Endothelial cell of umbilical vein (primary cell): Measurements from ENCODE around the gene PTPRD. TPM values are rescaled to one million over a fixed set of nuclear protein-coding genes. Genes with fewer than 3 reads are reported as not detected.

ENCODE experiments used
- BruUV-seq: library from RNA; stranded (reverse); fragments of 400-500 nt; replicated peaks from 2 replicates; lab custom pipeline; 2021; lab: Mats Ljungman, UMichigan
- CTCF ChIA-PET: fragments of 300-600, 350-600 bp; sonication (Branson Sonifier 250); formaldehyde crosslinking; loops from one replicate; lab custom pipeline; 2021; ENCODE audit warnings: antibody characterized with exemption, inconsistent platforms; lab: Charles Lee
- POLR2A ChIA-PET: fragments of 300-600, 350-600 bp; sonication (Branson Sonifier 250); formaldehyde crosslinking; loops from one replicate; lab custom pipeline; 2021; ENCODE audit warnings: antibody characterized with exemption, inconsistent platforms; lab: Charles Lee
- DNase-seq: peaks from one replicate; pipeline ENCODE4 v3.0.0-alpha.2; 2011; ENCODE audit warnings: low read depth, low spot score
- FAIRE-seq: peaks from 2 replicates; lab custom pipeline; 2011; peaks lifted over from hg19 to GRCh38; lab: Jason Lieb, UNC
- H2AFZ ChIP-seq: 2 replicates; pipeline ENCODE4 v1.6.0; 2012; ENCODE audit warnings: low read depth, low read length, control low read depth, inconsistent platforms
- H3K27ac ChIP-seq: 2 replicates; pipeline ENCODE4 v1.5.1; 2011; ENCODE audit warnings: low read depth, mild to moderate bottlenecking, control low read depth, low read length, moderate library complexity; ENCODE audit not compliant: insufficient read depth
- H3K27me3 ChIP-seq, 2 experiments: 2 replicates each; pipeline versions ENCODE4 v1.6.0 to v1.6.1; 2011; ENCODE audit warnings: low read length in 2 of 2, mixed read lengths in 1 of 2; ENCODE audit not compliant: control insufficient read depth in 2 of 2, insufficient read depth in 2 of 2
- H3K36me3 ChIP-seq, 2 experiments: 2 replicates in 1 of 2; 3 replicates in 1 of 2; pipeline ENCODE4 v1.5.1; 2011; ENCODE audit warnings: low read length in 2 of 2, mild to moderate bottlenecking in 1 of 2, moderate library complexity in 1 of 2; ENCODE audit not compliant: control insufficient read depth in 2 of 2, insufficient read depth in 2 of 2; ENCODE audit errors: extremely low read depth in 1 of 2
- H3K4me1 ChIP-seq: 3 replicates; pipeline ENCODE4 v1.5.1; 2011; ENCODE audit warnings: mild to moderate bottlenecking, low read length; ENCODE audit not compliant: control insufficient read depth, insufficient read depth; ENCODE audit errors: extremely low read depth
- H3K4me2 ChIP-seq: 2 replicates; pipeline ENCODE4 v1.6.1; 2011; ENCODE audit warnings: low read length, control low read depth, mixed read lengths; ENCODE audit not compliant: insufficient read depth
- H3K4me3 ChIP-seq, 3 experiments: fragments of 200-600 bp in 1 of 3; sonication (generic), shearing (Covaris generic) in 1 of 3; replicated peaks in 1 of 3; 2 replicates each; pipeline ENCODE4 v1.5.1; 2011 to 2016; ENCODE audit warnings: control low read depth in 3 of 3, low read length in 3 of 3, mild to moderate bottlenecking in 2 of 3, inconsistent platforms in 1 of 3, low read depth in 1 of 3, moderate library complexity in 1 of 3; ENCODE audit not compliant: insufficient read depth in 1 of 3
- H3K79me2 ChIP-seq: 2 replicates; pipeline ENCODE4 v1.6.0; 2012; ENCODE audit warnings: low read length, inconsistent platforms; ENCODE audit not compliant: control insufficient read depth, insufficient read depth
- H3K9ac ChIP-seq: replicated peaks from 2 replicates; pipeline ENCODE3; 2011; ENCODE audit warnings: low read length, control low read depth; ENCODE audit not compliant: insufficient read depth; ENCODE audit errors: extremely low read depth
- H3K9me1 ChIP-seq: replicated peaks from 3 replicates; pipeline ENCODE4 v1.6.0; 2011; ENCODE audit warnings: mild to moderate bottlenecking, low read length; ENCODE audit not compliant: control insufficient read depth, insufficient read depth; ENCODE audit errors: extremely low read depth
- H3K9me3 ChIP-seq: replicated peaks from 2 replicates; pipeline ENCODE4 v1.5.1; 2012; ENCODE audit warnings: low read length, inconsistent platforms; ENCODE audit not compliant: control insufficient read depth, insufficient read depth
- H4K20me1 ChIP-seq: replicated peaks from 2 replicates; pipeline ENCODE3; 2011; ENCODE audit warnings: mild to moderate bottlenecking, low read length; ENCODE audit not compliant: control insufficient read depth, insufficient read depth; ENCODE audit errors: extremely low read depth
- EZH2 ChIP-seq: IDR thresholded peaks from 2 replicates; pipeline ENCODE4 v1.6.1; 2012; ENCODE audit warnings: borderline replicate concordance, low read depth, mild to moderate bottlenecking, moderate library complexity, low read length, inconsistent platforms; ENCODE audit not compliant: severe bottlenecking
- FOS ChIP-seq: IDR thresholded peaks from 2 replicates; pipeline ENCODE4 v1.6.1; 2011; ENCODE audit warnings: mild to moderate bottlenecking, low read length, moderate library complexity, borderline replicate concordance; ENCODE audit not compliant: insufficient read depth
- GATA2 ChIP-seq: IDR thresholded peaks from 2 replicates; pipeline ENCODE4 v1.7.0; 2011; ENCODE audit warnings: low read depth, mild to moderate bottlenecking, moderate library complexity, mixed read lengths, low read length; ENCODE audit not compliant: insufficient read length, insufficient read depth
- JUN ChIP-seq: IDR thresholded peaks from 2 replicates; pipeline ENCODE4 v1.6.1; 2011; ENCODE audit warnings: borderline replicate concordance, low read depth; ENCODE audit not compliant: insufficient read length, insufficient read depth
- MYC ChIP-seq: IDR thresholded peaks from one replicate; pipeline ENCODE4 v1.6.1; 2011; ENCODE audit warnings: mild to moderate bottlenecking, low read depth, low read length
- POLR2A ChIP-seq: IDR thresholded peaks from 2 replicates; pipeline ENCODE4 v1.6.1; 2012; ENCODE audit warnings: low read depth, mild to moderate bottlenecking, control low read depth, low read length
- POLR2AphosphoS5 ChIP-seq: IDR thresholded peaks from 2 replicates; pipeline ENCODE4 v1.6.1; 2012; ENCODE audit warnings: low read depth, mild to moderate bottlenecking, control low read depth, low read length, moderate library complexity; ENCODE audit not compliant: insufficient read depth
- dilution Hi-C: fragments of 300-500 bp; cut with MboI; formaldehyde crosslinking; loops from one replicate; pipeline ENCODE4 v1.15.0; 2019; ENCODE audit warnings: low sequenced_read_pairs; ENCODE audit not compliant: extremely low pct_ligation_motif_present
- intact Hi-C: fragments of 100-400 bp; cut with micrococcal nuclease; formaldehyde crosslinking; loops from one replicate; pipeline ENCODE4 v1.10.0; 2022
- polyA plus RNA-seq, 4 experiments: library from polyadenylated mRNA; depleted of rRNA in 3 of 4; stranded (reverse) in 3 of 4; unstranded in 1 of 4; fragments of >200 nt; gene quantifications; 2 replicates each; pipeline versions ENCODE4 v1.2.1 to v1.2.3, GENCODE V29; 2011 to 2012; ENCODE audit warnings: missing spikeins in 1 of 4
- total RNA-seq: library from RNA; stranded (reverse); gene quantifications from 2 replicates; pipeline ENCODE4 v1.2.3, GENCODE V29; 2021
- TF ChIP-seq, protein P1 (sequence below): IDR thresholded peaks from 2 replicates; pipeline ENCODE4 v1.6.1; 2011; ENCODE audit not compliant: insufficient read depth, insufficient read length
- TF ChIP-seq, protein P2 (sequence below), 2 donors: IDR thresholded peaks; 1 replicate in 1 of 2; 2 replicates in 1 of 2; pipeline ENCODE4 v1.5.1; 2011; ENCODE audit warnings: low read length in 2 of 2, mild to moderate bottlenecking in 2 of 2, moderate library complexity in 2 of 2, control low read depth in 1 of 2, inconsistent platforms in 1 of 2, low read depth in 1 of 2; ENCODE audit not compliant: insufficient read depth in 1 of 2; ENCODE audit errors: extremely low read depth in 1 of 2

The PTPRD gene
- total and polyA plus RNA-seq, 2 donors (not counting 3 experiments of a cell fraction or from before 2014, with no cell fraction given): 5.5 to 5.7 TPM

DNA sequence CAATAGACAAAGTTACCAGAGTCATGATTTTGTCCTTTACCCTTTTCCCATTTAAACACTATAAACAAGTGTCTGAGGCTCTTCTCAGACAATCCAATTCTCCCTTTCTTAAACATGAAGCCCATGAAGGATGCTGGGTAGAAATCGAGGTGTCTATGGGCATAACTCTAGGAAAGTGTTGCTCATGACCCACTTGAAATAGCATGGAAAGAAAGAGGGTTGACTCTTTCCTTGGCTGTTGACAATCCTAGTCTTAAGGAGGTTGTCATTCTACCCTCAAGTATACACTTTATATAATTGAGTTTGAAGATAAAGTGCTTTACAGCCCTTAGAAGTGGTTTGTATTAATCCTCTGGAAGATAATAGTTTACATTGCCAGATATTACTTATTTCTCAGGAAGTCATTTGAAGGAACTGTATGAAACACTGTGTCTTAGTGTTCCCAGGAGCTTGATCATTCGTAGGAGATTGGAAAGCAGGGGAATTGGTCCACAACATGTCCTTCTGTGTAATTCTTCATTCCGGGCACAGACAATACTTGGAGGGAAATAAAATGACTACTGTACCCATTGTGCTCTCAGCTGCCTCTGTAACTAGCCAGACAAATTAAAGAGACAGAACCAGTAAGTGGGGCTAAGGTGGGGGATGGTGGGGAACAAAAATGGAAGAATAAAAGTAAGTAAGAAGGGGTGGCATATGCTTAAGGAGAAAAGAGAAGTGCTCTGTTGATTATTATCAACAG, 1734.9 kb downstream of the PTPRD start:
- dilution Hi-C loops: no loop called here
- no peak for DNase-seq
- BruUV-seq: no TSS peak
- intact Hi-C loops: no loop called here
- Histone ChIP-seq H3K79me2 (no peaks in the 10 kb centered on the region), H3K36me3 (no peaks in the 10 kb centered on the region), H3K4me1 (no peaks in the 10 kb centered on the region), H3K9ac (no peak overlapping the region), H4K20me1 (no peaks in the 10 kb centered on the region), H3K27ac (no peak overlapping the region), H3K4me3 (no peak overlapping the region), H3K4me2 (no peak overlapping the region), H3K9me3 (no peaks in the 10 kb centered on the region), H2AFZ (no peak overlapping the region), H3K27me3 (no peaks in the 10 kb centered on the region), H3K9me1 (no peaks in the 10 kb centered on the region)
- TF ChIP-seq, protein P1, sequence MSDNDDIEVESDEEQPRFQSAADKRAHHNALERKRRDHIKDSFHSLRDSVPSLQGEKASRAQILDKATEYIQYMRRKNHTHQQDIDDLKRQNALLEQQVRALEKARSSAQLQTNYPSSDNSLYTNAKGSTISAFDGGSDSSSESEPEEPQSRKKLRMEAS: no peak
- TF ChIP-seq POLR2A: no peak
- CTCF ChIA-PET: no interaction called here
- POLR2A ChIA-PET: no interaction called here
- FAIRE-seq: no peak

DNA sequence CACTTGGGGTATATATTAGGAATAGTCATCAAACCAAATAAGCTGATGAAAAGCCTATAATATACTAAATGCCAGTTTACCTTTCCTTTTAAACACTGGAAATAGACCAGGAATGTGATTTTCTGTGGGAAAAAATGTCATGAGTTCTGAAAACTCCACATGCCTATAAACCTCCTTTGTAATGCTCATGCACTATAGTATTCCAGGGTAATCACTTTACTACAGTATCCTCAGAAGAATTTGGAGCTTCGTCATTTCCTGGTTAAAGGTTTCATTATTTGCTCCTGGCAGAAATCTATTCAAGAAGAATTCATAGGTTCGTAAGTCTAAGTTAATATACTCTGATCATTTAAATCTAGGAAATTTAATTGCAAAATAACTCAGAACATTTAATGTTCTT, 1736.5 kb downstream of the PTPRD start:
- FAIRE-seq (no peak), DNase-seq (no peak)
- no TSS peak for BruUV-seq
- no peaks in the 10 kb centered on the region for H3K9me1 ChIP-seq
- no peaks in the 10 kb centered on the region for H4K20me1 ChIP-seq
- ChIA-PET CTCF (no interaction called here), POLR2A (no interaction called here)
- TF ChIP-seq, protein P1: no peak
- no peak for TF ChIP-seq EZH2
- TF ChIP-seq, protein P2, sequence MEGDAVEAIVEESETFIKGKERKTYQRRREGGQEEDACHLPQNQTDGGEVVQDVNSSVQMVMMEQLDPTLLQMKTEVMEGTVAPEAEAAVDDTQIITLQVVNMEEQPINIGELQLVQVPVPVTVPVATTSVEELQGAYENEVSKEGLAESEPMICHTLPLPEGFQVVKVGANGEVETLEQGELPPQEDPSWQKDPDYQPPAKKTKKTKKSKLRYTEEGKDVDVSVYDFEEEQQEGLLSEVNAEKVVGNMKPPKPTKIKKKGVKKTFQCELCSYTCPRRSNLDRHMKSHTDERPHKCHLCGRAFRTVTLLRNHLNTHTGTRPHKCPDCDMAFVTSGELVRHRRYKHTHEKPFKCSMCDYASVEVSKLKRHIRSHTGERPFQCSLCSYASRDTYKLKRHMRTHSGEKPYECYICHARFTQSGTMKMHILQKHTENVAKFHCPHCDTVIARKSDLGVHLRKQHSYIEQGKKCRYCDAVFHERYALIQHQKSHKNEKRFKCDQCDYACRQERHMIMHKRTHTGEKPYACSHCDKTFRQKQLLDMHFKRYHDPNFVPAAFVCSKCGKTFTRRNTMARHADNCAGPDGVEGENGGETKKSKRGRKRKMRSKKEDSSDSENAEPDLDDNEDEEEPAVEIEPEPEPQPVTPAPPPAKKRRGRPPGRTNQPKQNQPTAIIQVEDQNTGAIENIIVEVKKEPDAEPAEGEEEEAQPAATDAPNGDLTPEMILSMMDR (IDR thresholded peaks at IDR 0.05; ENCODE audit: extremely low read depth in 1 of 2, insufficient read depth in 1 of 2, low read depth in 1 of 2, low read length in 2 of 2): no peak
- TF ChIP-seq FOS: no peak
- TF ChIP-seq GATA2: no peak
- TF ChIP-seq JUN: no peak
- TF ChIP-seq POLR2A: no peak
- TF ChIP-seq POLR2AphosphoS5: no peak
- no peak for TF ChIP-seq MYC
- no peak overlapping the region for H3K4me2 ChIP-seq
- H3K9me3 ChIP-seq: no peaks in the 10 kb centered on the region
- H3K9ac ChIP-seq: no peak overlapping the region
- intact Hi-C loops: no loop called here
- no peaks in the 10 kb centered on the region for H3K4me1 ChIP-seq
- H3K27me3 ChIP-seq: no peaks in the 10 kb centered on the region
- no peak overlapping the region for H3K4me3 ChIP-seq
- no peaks in the 10 kb centered on the region for H3K36me3 ChIP-seq
- no peak overlapping the region for H3K27ac ChIP-seq
- no peaks in the 10 kb centered on the region for H3K79me2 ChIP-seq
- dilution Hi-C loops: no loop called here
- no peak overlapping the region for H2AFZ ChIP-seq
